GM19240 (cell line): ENCODE data around the gene NEU3.

Source experiments
- DNase-seq: peaks from one replicate; pipeline ENCODE4 v3.0.0; 2011; ENCODE audit warnings: low spot score; ENCODE audit not compliant: insufficient read length

Gene NEU3

DNA sequence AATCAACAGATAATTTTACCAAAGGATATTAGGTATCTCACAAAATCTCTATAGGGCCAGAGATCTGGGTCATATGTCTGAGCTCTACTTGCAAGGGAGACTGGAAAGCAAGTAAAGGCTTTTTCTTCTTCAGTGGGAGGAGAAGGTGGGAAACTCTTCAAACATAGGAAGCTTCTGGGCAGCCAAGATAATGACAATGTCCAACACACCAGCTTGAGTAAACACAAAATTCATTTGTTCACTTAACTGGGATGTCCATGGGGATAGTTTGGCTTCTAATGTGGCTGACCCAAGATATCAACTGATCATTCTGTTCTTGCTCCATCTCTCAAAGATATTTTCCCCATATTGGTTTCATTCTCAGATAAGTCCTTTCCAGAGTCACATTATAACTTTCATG, 70.6 kb downstream of the NEU3 start:
- no peak for DNase-seq

DNA sequence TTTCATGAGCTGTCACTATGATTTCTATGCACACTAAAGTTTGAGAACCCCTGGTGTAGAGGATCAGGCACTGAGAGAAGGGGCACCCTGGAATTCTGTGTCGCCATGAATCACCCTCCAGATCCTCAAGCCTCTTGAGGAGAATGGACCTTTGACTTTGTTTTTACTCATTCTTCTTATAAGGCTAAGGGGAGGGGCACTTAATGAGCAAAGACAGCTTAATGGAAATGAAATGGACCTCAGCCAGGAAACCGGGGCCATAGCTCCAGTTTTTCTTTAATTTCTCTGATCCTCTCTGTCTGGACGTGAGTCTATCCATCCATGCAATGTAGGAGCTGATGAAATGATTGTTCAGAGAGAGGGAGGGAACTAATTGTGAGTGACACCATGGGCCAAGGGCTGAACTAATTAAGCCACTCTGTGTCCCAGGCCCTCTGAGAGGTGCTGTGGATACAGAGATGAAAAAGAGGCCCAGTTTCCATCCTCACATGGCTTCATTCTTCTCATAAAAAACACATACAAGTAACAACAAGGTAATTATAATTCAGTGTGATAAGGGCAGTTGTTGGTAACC, 75.1 kb downstream of the NEU3 start:
- DNase-seq, result no peak

DNA sequence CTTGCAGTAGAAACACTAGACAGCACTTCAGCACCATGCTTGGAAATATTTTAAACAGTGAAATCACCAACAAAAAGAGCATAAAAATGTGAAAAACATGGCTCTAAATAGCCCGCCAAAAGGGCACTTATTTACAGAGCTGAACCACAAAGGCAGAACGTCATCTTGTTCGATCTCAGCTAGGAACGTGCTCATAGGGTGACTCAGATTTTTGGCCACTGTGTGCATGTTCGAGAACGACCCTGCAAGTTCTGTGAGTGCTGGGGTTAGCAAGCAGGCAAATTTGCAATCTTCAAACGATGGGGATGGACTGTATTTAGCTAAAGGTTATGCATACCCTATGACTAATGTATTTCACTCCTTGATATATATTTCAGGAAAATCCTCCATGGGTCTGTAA, 77.3 kb downstream of the NEU3 start:
- DNase-seq, result no peak
